Mononuclear cell (primary cell): ENCODE data around the gene PAK4. TPM values are rescaled to one million over a fixed set of nuclear protein-coding genes. Genes with fewer than 3 reads are reported as not detected.
"Not testable (repeated sequence)": the region's sequence is repeated elsewhere in the genome, so short reads cannot be mapped to it uniquely, and the experiment has no call there.

Experiments
- H3K27me3 ChIP-seq: 2 replicates; pipeline ENCODE4 v1.6.0; 2011; ENCODE audit warnings: low read length, control low read depth; ENCODE audit not compliant: insufficient read depth
- H3K4me1 ChIP-seq: 2 replicates; pipeline ENCODE4 v1.5.1; 2011; ENCODE audit warnings: mild to moderate bottlenecking, low read length, control low read depth; ENCODE audit not compliant: insufficient read depth
- H3K4me3 ChIP-seq: 2 replicates; pipeline ENCODE4 v1.5.1; 2011; ENCODE audit warnings: mild to moderate bottlenecking, low read length, moderate library complexity
- H3K9me3 ChIP-seq: 2 replicates; pipeline ENCODE4 v1.5.1; 2011; ENCODE audit warnings: low read depth, mild to moderate bottlenecking, control low read depth, low read length
- total RNA-seq: library from RNA; depleted of rRNA; stranded (reverse); fragments of >200 nt; gene quantifications from one replicate; pipeline ENCODE4 v1.2.3, GENCODE V29; 2012

Gene PAK4
- total RNA-seq, 1 donor, result 1.5 TPM

DNA sequence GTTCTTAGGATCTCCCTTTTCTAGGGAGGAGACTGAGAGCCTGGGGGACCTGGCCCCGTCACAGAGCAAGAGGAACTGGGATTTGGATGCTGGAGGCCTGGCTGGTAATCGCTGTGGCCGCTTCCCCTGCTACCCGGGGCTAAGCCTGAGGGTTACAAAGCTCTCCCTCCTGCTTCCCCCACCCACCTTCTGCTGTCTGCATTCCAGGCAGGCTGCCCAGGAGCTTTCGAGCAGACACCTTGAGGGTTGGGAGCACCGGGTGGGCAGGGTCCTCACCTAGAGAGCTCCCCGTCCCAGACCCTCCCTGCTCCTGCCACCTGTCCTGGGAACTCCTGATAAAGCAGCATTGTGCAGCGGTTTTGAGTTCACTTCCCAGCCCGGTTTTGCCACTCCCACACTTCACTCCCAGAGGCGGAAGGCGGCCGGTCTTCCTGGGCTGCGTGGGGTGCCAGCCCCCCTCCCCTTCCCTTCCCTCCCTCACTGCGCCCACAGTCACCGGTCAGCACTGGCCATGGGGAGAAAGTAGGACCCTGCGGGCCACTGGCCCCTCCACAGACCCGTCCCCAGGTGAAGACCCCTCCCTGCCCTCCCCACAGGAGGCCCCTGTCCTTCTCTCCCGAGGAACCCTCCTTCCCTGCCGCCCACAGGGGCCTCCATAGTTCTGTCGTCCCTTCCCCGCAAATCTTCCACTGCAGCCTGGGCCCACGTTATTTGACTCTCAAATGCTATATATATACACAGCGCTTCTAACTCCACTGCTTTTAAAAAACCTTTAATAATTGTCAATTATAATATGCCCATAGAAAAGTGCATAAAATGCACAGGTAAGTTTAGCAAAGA, 8.1 kb downstream of the PAK4 start:
- Histone ChIP-seq H3K4me1 (no peaks in the 10 kb centered on the region), H3K27me3 (no peaks in the 10 kb centered on the region), H3K9me3 (no peaks in the 10 kb centered on the region), H3K4me3 (no peak overlapping the region)

DNA sequence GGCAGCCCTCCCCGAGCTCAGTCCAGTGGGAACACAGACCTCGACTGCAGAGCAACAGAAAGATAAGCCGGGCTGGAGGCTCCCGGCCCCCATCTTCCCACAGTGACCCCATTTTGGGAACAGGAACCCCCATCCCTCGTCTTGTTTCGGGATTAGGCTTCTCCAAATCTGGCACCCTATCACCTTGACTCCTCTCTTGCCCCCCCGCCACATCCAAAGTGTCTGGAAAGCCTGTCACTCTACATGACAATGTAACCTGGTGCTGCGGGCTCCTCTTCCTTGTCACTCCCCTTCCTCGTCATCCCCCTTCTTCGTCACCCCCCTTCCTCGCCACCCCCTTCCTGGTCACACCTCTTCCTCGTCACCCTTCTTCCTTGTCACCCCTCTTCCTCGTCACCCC, 10.1 kb downstream of the PAK4 start:
- Histone ChIP-seq H3K4me3 (no peak overlapping the region), H3K4me1 (no peaks in the 10 kb centered on the region)

GRCh38 chr19:39136225-39136940, 10.8 kb downstream of the PAK4 start:
- no peaks in the 10 kb centered on the region for H3K27me3 ChIP-seq
- H3K4me1 ChIP-seq, result no peaks in the 10 kb centered on the region
- H3K9me3 ChIP-seq, result no peaks in the 10 kb centered on the region
- H3K4me3 ChIP-seq, result no peak overlapping the region

More for the DNA sequence above, 10.1 kb downstream of the PAK4 start:
- no peaks in the 10 kb centered on the region for H3K9me3 ChIP-seq
- H3K27me3 ChIP-seq, result no peaks in the 10 kb centered on the region

DNA sequence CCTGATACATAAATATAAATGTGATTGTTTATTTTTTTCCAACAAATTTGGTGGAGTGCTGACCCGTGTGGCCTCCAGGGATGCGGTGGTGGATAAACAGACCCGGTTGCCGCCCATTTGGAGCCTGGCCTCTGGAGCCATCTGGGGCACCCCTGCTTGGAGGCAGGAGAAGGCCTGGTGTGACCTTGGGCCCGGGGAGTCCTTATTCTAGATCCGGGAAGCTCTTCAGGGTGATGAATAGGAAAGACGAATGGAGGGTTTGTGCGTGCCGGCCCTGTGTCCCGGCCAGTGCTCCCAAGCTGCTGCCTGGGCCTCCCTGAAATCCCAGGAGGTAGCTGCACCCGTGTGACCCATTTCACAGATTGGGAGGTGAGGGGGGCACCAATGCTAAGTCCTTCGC, 11.5 kb downstream of the PAK4 start:
- Histone ChIP-seq H3K4me1 (no peaks in the 10 kb centered on the region), H3K9me3 (no peaks in the 10 kb centered on the region), H3K27me3 (no peaks in the 10 kb centered on the region), H3K4me3 (no peak overlapping the region)

DNA sequence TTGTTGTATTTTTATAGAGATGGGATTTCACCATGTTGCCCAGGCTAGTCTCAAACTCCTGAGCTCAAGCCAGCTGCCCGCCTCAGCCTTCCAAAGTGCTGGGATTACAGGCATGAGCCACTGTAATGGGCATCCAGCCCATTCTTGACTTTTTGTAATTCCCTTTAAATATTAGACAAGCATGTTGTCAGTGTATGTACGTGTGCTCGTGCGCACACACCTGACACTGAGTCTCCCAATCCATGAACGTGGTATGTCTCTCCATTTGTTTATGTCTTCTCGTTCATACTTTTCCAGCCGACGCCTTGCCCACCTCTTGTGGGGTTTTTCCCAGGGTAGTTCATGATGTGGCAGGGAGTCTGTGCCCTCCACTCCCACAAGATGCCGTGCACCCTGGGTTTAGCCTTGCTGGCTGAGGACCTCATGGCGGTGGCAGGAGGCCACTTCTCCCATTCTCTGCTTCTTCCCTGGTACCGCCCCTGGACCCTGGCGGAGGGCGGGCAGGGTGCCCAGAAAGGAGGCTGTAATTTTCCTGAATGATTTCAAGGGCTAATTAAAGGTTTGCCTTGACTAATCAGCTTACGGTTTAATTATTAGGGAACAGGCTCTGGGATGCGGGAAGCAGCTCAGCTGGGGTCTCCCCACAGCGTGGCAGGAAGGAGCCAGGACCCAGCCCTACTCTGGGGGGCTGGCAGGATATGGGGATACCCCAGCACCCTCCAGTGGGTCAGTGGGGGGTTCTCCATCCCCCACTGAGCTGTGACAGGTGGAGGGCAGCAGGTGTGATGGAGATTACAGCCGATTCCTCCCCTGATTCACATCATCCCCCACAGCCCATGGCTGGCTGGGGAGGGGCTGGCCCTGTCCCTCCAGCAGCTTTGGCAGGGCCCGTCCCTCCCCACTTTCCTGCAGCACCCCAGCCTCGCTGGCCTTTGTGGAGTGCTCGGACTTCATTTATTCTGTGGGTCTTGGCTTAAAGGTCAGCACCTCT, 12.9 kb downstream of the PAK4 start:
- Histone ChIP-seq H3K27me3 (no peaks in the 10 kb centered on the region), H3K9me3 (no peaks in the 10 kb centered on the region), H3K4me3 (no peak overlapping the region), H3K4me1 (peaks cover 4% of the 10 kb centered on the region)

DNA sequence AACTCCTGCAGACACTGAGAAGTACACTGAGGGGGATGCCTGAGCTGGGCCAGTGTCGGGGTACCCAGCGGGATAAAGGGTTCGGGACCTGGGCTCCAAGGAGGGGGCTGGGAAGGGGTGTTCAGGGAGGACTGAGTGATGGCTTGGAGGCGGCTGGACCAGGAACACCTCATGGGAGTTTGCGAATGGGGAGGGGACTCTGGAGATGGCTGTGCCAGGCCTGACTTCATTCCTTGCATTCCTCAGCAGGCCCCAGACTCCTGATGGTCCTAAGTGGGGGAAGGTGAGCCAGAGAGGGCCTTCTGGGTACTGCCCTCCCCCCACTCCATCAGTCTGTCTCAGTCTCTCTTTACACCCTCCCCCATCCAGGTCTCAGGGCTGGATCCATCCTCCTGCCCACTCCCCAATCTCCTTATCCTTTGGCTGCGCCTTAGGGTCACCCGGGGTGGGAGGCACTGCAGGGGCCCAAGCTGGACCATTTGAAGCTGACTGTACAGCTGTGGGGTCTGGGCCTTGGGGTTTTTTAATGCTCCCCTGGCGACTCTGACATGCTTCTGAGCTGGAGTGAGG, 13.8 kb downstream of the PAK4 start:
- H3K9me3 ChIP-seq, result no peaks in the 10 kb centered on the region
- H3K4me3 ChIP-seq, result no peak overlapping the region
- no peaks in the 10 kb centered on the region for H3K27me3 ChIP-seq
- peaks cover 6% of the 10 kb centered on the region for H3K4me1 ChIP-seq

DNA sequence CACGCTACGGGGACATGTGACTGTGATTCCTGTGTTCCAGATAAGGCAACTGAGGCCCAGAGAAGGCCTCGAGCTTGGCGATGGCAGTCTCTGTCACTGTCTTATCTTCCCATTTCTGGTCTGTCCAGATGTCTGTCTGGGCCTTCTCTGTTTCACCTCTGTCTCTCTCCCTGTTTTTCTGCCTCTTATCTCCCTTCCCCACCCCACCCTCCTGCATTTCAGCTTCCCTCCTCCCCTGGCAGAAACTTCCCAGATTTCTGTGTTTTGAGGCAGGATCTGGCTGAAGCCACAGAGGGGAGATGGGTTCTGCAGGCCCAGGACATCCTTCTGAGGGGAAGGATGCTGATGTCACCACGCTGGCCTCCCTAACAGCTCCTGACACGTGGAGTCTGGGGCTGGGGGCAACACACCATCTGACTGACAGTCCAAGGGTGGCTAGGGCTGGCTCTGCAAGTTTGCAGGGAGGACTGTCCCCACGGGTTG, 14.4 kb downstream of the PAK4 start:
- H3K9me3 ChIP-seq, result no peaks in the 10 kb centered on the region
- H3K4me1 ChIP-seq, result peaks cover 11% of the 10 kb centered on the region
- no peaks in the 10 kb centered on the region for H3K27me3 ChIP-seq
- no peak overlapping the region for H3K4me3 ChIP-seq

- no peaks in the 10 kb centered on the region for H3K27me3 ChIP-seq
- H3K4me3 ChIP-seq, result no peak overlapping the region
- no peaks in the 10 kb centered on the region for H3K9me3 ChIP-seq
- peaks cover 15% of the 10 kb centered on the region for H3K4me1 ChIP-seq
Observed at GRCh38 chr19:39140594-39140993, 15.0 kb downstream of the PAK4 start.

- Histone ChIP-seq H3K4me1 (peaks cover 15% of the 10 kb centered on the region), H3K9me3 (no peaks in the 10 kb centered on the region), H3K27me3 (no peaks in the 10 kb centered on the region), H3K4me3 (no peak overlapping the region)
Observed at GRCh38 chr19:39141929-39142328, 16.3 kb downstream of the PAK4 start.

DNA sequence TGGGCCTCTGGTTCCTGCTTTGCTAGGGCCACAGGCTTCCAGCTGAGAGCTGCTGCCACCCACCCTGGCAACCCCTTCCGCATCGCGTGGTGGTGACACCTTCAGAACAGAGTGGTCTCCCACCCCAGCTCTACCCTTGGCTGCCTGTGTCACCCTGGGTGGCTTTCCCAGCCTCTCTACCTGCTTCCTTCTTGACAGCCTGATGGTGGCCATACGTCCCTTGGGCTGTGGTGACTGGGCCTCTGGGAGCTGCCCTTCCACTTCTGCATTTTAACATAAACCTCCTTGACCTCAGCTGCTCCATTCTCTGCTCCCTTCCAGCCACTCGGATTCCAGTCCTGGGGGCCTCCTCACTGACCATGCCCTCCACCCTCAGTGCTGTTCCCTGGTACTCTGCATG, 17.0 kb downstream of the PAK4 start:
- Histone ChIP-seq H3K4me1 (peaks cover 15% of the 10 kb centered on the region), H3K9me3 (no peaks in the 10 kb centered on the region), H3K27me3 (no peaks in the 10 kb centered on the region), H3K4me3 (no peak overlapping the region)

DNA sequence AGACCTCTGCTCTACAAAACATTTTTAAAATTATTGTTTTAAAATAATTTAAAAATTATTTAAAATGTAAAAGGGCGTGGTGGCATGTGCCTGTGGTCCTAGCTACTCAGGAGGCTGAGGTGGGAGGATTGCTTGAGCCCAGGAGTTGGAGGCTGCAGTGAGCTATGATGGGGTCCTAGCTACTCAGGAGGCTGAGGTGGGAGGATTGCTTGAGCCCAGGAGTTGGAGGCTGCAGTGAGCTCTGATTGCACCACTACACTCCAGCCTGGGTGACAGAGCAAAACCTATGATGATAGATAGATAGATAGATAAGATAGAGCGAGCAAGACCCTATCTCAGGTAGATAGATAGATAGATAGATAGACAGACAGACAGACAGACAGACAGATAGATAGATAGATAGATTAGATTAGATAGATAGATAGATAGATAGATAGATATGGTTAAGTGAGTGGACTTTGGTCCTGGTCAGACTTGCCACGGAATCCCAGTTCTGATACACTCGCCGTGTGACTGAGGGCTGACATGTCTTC, 18.2 kb downstream of the PAK4 start:
- H3K9me3 ChIP-seq, H3K27me3 ChIP-seq, H3K4me3 ChIP-seq: not testable (repeated sequence)
- peaks cover 15% of the 10 kb centered on the region for H3K4me1 ChIP-seq

- Histone ChIP-seq H3K9me3 (no peaks in the 10 kb centered on the region), H3K4me3 (no peak overlapping the region), H3K4me1 (peaks cover 15% of the 10 kb centered on the region), H3K27me3 (no peaks in the 10 kb centered on the region)
Observed at GRCh38 chr19:39144290-39145071, 18.9 kb downstream of the PAK4 start.

DNA sequence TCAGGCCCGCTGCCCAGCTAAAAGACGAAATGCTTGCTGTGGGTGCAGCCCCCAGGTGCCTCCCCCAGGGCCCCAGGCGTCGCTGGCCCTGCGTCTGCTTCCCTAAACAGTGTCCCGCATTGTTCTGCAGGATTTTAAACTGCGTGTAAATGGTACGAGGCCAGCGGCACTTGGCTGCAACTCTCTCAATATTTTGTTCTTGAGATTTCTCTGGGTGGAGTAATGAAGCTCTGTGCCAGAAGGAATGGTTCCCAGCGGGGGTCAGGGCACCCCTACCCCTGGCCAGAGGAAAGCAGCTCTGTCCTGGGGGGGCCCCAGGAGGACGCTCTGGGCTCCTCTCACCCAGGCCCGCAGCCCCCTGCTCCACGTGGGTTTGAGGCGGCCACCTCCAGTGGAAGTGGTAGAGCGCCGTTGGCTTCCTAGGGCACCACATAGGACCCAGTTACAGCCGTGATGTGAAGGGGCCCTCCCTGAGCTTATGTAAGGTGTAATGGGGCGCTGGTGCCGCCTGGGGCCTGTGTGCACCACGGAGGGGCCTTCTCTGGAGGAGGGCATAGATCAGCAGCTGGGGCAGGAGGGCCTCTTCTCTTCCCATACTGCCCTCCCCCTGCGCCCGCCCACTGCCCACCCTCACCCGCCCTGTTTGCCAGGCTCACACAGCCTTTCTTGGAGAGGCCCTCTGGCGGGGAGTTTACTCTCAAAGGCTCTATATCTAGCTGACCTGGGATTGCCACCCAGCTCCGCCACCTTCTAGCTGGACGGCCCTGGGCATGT, 19.8 kb downstream of the PAK4 start:
- Histone ChIP-seq H3K4me3 (no peak overlapping the region), H3K9me3 (no peaks in the 10 kb centered on the region), H3K4me1 (peaks cover 15% of the 10 kb centered on the region), H3K27me3 (no peaks in the 10 kb centered on the region)
